HG03521 (cell line): Measurements from ENCODE around the gene UBA6.
"Not testable (repeated sequence)": the region's sequence is repeated elsewhere in the genome, so short reads cannot be mapped to it uniquely, and the experiment has no call there.

Experiments
- ATAC-seq: cut with Tn5 transposase; IDR thresholded peaks from one replicate; pipeline ENCODE4 v1.9.1; 2021; ENCODE audit warnings: mild to moderate bottlenecking, moderate library complexity; ENCODE audit not compliant: unreplicated experiment

UBA6 gene

GRCh38 chr4:67700738-67701516 lies at the start of gene UBA6:
Gene UBA6 (minus strand): TSS chr4:67701155. CDS start chr4:67701119, 36 bp downstream.
- peak; percentile 98 for ATAC-seq

GRCh38 chr4:67750691-67751090 lies 49.7 kb upstream of the UBA6 start:
- ATAC-seq = no peak

- no peak for ATAC-seq
Observed at GRCh38 chr4:67749286-67749685, 48.3 kb upstream of the UBA6 start.

- ATAC-seq = no peak
Observed at GRCh38 chr4:67746797-67747495, 46.0 kb upstream of the UBA6 start.

- ATAC-seq = no peak
Observed at GRCh38 chr4:67744561-67745283, 43.8 kb upstream of the UBA6 start.

- ATAC-seq = no peak
Observed at GRCh38 chr4:67743194-67743593, 42.2 kb upstream of the UBA6 start.

GRCh38 chr4:67736262-67736661 lies 35.3 kb upstream of the UBA6 start:
- no peak for ATAC-seq

- ATAC-seq = no peak
Observed at GRCh38 chr4:67735325-67735724, 34.4 kb upstream of the UBA6 start.

GRCh38 chr4:67730511-67730910 lies 29.6 kb upstream of the UBA6 start:
- not testable (repeated sequence) for ATAC-seq

- ATAC-seq = no peak
Observed at GRCh38 chr4:67727124-67727850, 26.3 kb upstream of the UBA6 start.

GRCh38 chr4:67725981-67726380 lies 25.0 kb upstream of the UBA6 start:
- no peak for ATAC-seq

GRCh38 chr4:67725132-67725531 lies 24.2 kb upstream of the UBA6 start:
- no peak for ATAC-seq

- no peak for ATAC-seq
Observed at GRCh38 chr4:67723949-67724348, 23.0 kb upstream of the UBA6 start.

- ATAC-seq = no peak
Observed at GRCh38 chr4:67723341-67723740, 22.4 kb upstream of the UBA6 start.

- no peak for ATAC-seq
Observed at GRCh38 chr4:67721770-67722597, 21.0 kb upstream of the UBA6 start.

- no peak for ATAC-seq
Observed at GRCh38 chr4:67721315-67721769, 20.4 kb upstream of the UBA6 start.

- no peak for ATAC-seq
Observed at GRCh38 chr4:67719953-67720617, 19.1 kb upstream of the UBA6 start.

- ATAC-seq = no peak
Observed at GRCh38 chr4:67718848-67719247, 17.9 kb upstream of the UBA6 start.

- no peak for ATAC-seq
Observed at GRCh38 chr4:67717586-67717985, 16.6 kb upstream of the UBA6 start.

- no peak for ATAC-seq
Observed at GRCh38 chr4:67714955-67715354, 14.0 kb upstream of the UBA6 start.
